ENCODE measurements around the gene SH3TC1. TPM values are rescaled to one million over a fixed set of nuclear protein-coding genes. Genes with fewer than 3 reads are reported as not detected.

Gene SH3TC1
- total RNA-seq (10 to 100 TPM; 14.6 to 17.4 TPM), polyA plus RNA-seq (1 to 10 TPM; 3.7 to 6.5 (median 5.1) TPM), total RNA-seq (3.1 to 18.9 (median 6.2) reads per million in 6 experiments)

- H3K4me3 Mint-ChIP-seq = peak within 1 kb of the TSS; percentile 84 to 97 (median 94)
These were observed at the start of gene SH3TC1 for GRCh38 chr4:8198906-8199593. SH3TC1 (plus strand) TSS chr4:8199290; CDS start chr4:8205195, 5,905 bp downstream.

GRCh38 chr4:8149664-8150063 is 49.4 kb upstream of the SH3TC1 start:
- H3K36me3 Mint-ChIP-seq = no peaks in the 10 kb centered on the region
- H3K27me3 Mint-ChIP-seq = peaks cover 0 to 5% (median 4%) of the 10 kb centered on the region in 5 donors
- no peaks in the 10 kb centered on the region for H3K9me3 Mint-ChIP-seq
- ATAC-seq = no peak
- no peak overlapping the region for H3K27ac Mint-ChIP-seq
- no peak overlapping the region for H3K4me3 Mint-ChIP-seq
- POLR2A ChIA-PET = no interaction called here
- H3K4me1 Mint-ChIP-seq = peaks cover 0 to 2% (median 0%) of the 10 kb centered on the region in 4 donors
- no peak for DNase-seq

More at GRCh38 chr4:8198906-8199593, at the start of gene SH3TC1:
- POLR2A ChIA-PET = interaction anchor here (0.8 to 2.3 kb wide), 7 partner anchors 22 to 40 kb away, joined by 3 to 12 read pairs (median 3); partner anchors contain the start of gene ABLIM2
- H3K36me3 Mint-ChIP-seq = no peaks in the 10 kb centered on the region
- ATAC-seq = peak; percentile 61 to 89
- H3K27ac Mint-ChIP-seq = peak within 1 kb of the TSS; percentile 77 to 97 (median 94)
- H3K4me1 Mint-ChIP-seq = peaks cover 25 to 57% (median 55%) of the 10 kb centered on the region in 4 donors
- peak; percentile 26 to 74 (median 48) for DNase-seq
- no peaks in the 10 kb centered on the region for H3K9me3 Mint-ChIP-seq
- H3K27me3 Mint-ChIP-seq = no peaks in the 10 kb centered on the region

- Mint-ChIP-seq H3K27ac (peak overlapping the region in 2 of 10 donors; percentile 52 to 58), H3K9me3 (no peaks in the 10 kb centered on the region), H3K36me3 (no peaks in the 10 kb centered on the region), H3K4me3 (no peak overlapping the region), H3K27me3 (peaks cover 0 to 9% (median 4%) of the 10 kb centered on the region in 5 donors), H3K4me1 (peaks cover 0 to 2% (median 0%) of the 10 kb centered on the region in 4 donors)
- no peak for ATAC-seq
- DNase-seq = no peak
- POLR2A ChIA-PET = no interaction called here
These were observed 48.7 kb upstream of the SH3TC1 start for GRCh38 chr4:8150152-8151090.

GRCh38 chr4:8151165-8151650 is 47.9 kb upstream of the SH3TC1 start:
- peaks cover 0 to 9% (median 0%) of the 10 kb centered on the region in 5 donors for H3K27me3 Mint-ChIP-seq
- peaks cover 0 to 2% (median 0%) of the 10 kb centered on the region in 4 donors for H3K4me1 Mint-ChIP-seq
- H3K4me3 Mint-ChIP-seq = no peak overlapping the region
- no peaks in the 10 kb centered on the region for H3K36me3 Mint-ChIP-seq
- ATAC-seq = no peak
- POLR2A ChIA-PET = no interaction called here
- no peak for DNase-seq
- H3K9me3 Mint-ChIP-seq = no peaks in the 10 kb centered on the region
- no peak overlapping the region for H3K27ac Mint-ChIP-seq

GRCh38 chr4:8152090-8152864 is 46.8 kb upstream of the SH3TC1 start:
- H3K36me3 Mint-ChIP-seq = no peaks in the 10 kb centered on the region
- H3K4me3 Mint-ChIP-seq = no peak overlapping the region
- ATAC-seq (no peak), DNase-seq (no peak)
- H3K27ac Mint-ChIP-seq = no peak overlapping the region
- H3K4me1 Mint-ChIP-seq = peaks cover 0 to 4% (median 1%) of the 10 kb centered on the region in 4 donors
- POLR2A ChIA-PET = no interaction called here
- H3K9me3 Mint-ChIP-seq = no peaks in the 10 kb centered on the region
- peaks cover 0 to 13% (median 1%) of the 10 kb centered on the region in 5 donors for H3K27me3 Mint-ChIP-seq

GRCh38 chr4:8152865-8153257 is 46.2 kb upstream of the SH3TC1 start:
- Mint-ChIP-seq H3K4me3 (no peak overlapping the region), H3K4me1 (peaks cover 0 to 8% (median 4%) of the 10 kb centered on the region in 4 donors), H3K36me3 (no peaks in the 10 kb centered on the region), H3K27ac (no peak overlapping the region), H3K9me3 (no peaks in the 10 kb centered on the region), H3K27me3 (peaks cover 0 to 19% (median 4%) of the 10 kb centered on the region in 5 donors)
- POLR2A ChIA-PET = no interaction called here
- ATAC-seq (no peak), DNase-seq (no peak)

GRCh38 chr4:8153441-8153840 is 45.6 kb upstream of the SH3TC1 start:
- H3K27ac Mint-ChIP-seq = no peak overlapping the region
- no peaks in the 10 kb centered on the region for H3K36me3 Mint-ChIP-seq
- H3K4me1 Mint-ChIP-seq = peaks cover 0 to 8% (median 4%) of the 10 kb centered on the region in 4 donors
- POLR2A ChIA-PET = no interaction called here
- peaks cover 0 to 19% (median 4%) of the 10 kb centered on the region in 5 donors for H3K27me3 Mint-ChIP-seq
- DNase-seq (no peak), ATAC-seq (no peak)
- no peaks in the 10 kb centered on the region for H3K9me3 Mint-ChIP-seq
- H3K4me3 Mint-ChIP-seq = no peak overlapping the region

GRCh38 chr4:8155048-8155447 is 44.0 kb upstream of the SH3TC1 start:
- H3K4me1 Mint-ChIP-seq = peaks cover 10 to 19% (median 14%) of the 10 kb centered on the region in 4 donors
- H3K9me3 Mint-ChIP-seq = no peaks in the 10 kb centered on the region
- no peak for ATAC-seq
- H3K27ac Mint-ChIP-seq = no peak overlapping the region
- DNase-seq = no peak
- POLR2A ChIA-PET = no interaction called here
- H3K4me3 Mint-ChIP-seq = no peak overlapping the region
- no peaks in the 10 kb centered on the region for H3K36me3 Mint-ChIP-seq
- peaks cover 0 to 19% (median 4%) of the 10 kb centered on the region in 5 donors for H3K27me3 Mint-ChIP-seq

GRCh38 chr4:8155660-8156421 is 43.2 kb upstream of the SH3TC1 start:
- Mint-ChIP-seq H3K9me3 (no peaks in the 10 kb centered on the region), H3K27me3 (peaks cover 0 to 19% (median 4%) of the 10 kb centered on the region in 5 donors), H3K27ac (no peak overlapping the region), H3K4me3 (peak overlapping the region in 1 of 10 donors; percentile 29), H3K4me1 (peaks cover 10 to 23% (median 17%) of the 10 kb centered on the region in 4 donors), H3K36me3 (no peaks in the 10 kb centered on the region)
- POLR2A ChIA-PET = no interaction called here
- ATAC-seq (no peak), DNase-seq (no peak)

- H3K36me3 Mint-ChIP-seq = no peaks in the 10 kb centered on the region
- peak overlapping the region in 2 of 10 donors; percentile 14 to 43 for H3K4me3 Mint-ChIP-seq
- H3K27ac Mint-ChIP-seq = no peak overlapping the region
- ATAC-seq (no peak), DNase-seq (no peak)
- peaks cover 0 to 19% (median 4%) of the 10 kb centered on the region in 5 donors for H3K27me3 Mint-ChIP-seq
- POLR2A ChIA-PET = no interaction called here
- peaks cover 10 to 23% (median 17%) of the 10 kb centered on the region in 4 donors for H3K4me1 Mint-ChIP-seq
- no peaks in the 10 kb centered on the region for H3K9me3 Mint-ChIP-seq
These were observed 42.5 kb upstream of the SH3TC1 start for GRCh38 chr4:8156617-8157016.

GRCh38 chr4:8157496-8157895 is 41.6 kb upstream of the SH3TC1 start:
- Mint-ChIP-seq H3K4me3 (peak overlapping the region; percentile 52 to 100 (median 66)), H3K36me3 (no peaks in the 10 kb centered on the region), H3K27ac (peak overlapping the region in 2 of 10 donors; percentile 14 to 56), H3K9me3 (no peaks in the 10 kb centered on the region), H3K4me1 (peaks cover 10 to 23% (median 20%) of the 10 kb centered on the region in 4 donors), H3K27me3 (peaks cover 0 to 19% (median 4%) of the 10 kb centered on the region in 5 donors)
- POLR2A ChIA-PET = interaction anchor here (0.6 kb wide), 1 partner anchor 49 kb away, joined by 4 read pairs; no protein-coding TSS in a partner anchor
- ATAC-seq (no peak), DNase-seq (peak in 1 of 10 donors; percentile 6)

Measured in naive thymus-derived CD8-positive, alpha-beta T cell (primary cell).